Measurements from ENCODE around the gene FGF2.
A peak's percentile ranks its signal among the peaks of the same experiment; 100 is the strongest.
"Not testable (repeated sequence)": the region's sequence is repeated elsewhere in the genome, so short reads cannot be mapped to it uniquely, and the experiment has no call there.

The FGF2 gene

DNA sequence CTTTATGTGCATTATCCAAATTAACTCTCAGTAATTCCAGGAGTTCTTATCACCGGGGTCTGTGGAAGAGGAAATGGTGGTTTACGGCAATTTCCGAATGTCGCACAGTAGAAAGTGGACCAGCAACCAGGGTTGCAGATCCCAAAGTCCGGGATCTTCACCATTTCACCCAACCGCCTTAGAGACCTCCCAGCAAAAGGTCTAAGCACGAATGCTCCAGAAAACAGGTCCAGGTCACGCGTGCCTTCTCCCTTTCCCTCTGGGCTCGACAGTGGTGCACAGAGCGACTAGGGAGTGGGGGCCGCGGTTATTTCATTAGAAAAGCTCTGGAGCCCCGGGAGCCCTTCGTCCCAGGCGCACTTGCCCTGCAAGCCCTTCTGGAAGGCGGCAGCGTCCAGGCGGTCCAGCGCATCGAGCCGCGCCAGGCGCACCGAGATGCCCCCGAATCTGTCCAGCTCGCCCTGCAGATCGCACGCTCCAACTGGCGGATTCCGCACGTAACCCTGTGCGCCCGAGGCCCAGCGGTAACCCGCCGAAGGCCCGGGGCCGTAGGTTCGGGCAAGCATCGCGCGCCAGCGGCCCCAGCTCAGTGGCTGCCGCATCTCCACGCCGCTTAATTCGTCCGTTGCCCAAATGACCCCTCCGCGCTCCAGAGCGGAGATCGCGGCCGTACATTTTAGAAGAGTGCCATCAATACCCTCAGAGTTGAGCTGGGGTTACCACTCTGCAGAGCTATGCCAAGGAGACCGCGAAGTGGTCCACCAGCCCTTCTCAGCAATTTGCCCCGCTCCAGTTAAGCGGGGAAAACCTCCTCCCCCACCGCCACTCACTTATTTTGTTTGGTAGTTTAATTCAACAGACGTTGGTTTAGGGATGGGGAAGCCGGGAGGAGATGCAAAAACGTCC, 95.6 kb downstream of the FGF2 start, which contains the start of gene NUDT6:
Gene NUDT6, minus strand, starts transcription at position 627 of the 906 bp plus-strand sequence. Its CDS starts 25 bp downstream, at position 602.
- DNase-seq (ENCODE audit: low read depth in 2 of 3, low spot score in 1 of 3): peak in 2 of 3 donors; percentile 8 to 28

GRCh38 chr4:122922877-122923511, 96.4 kb downstream of the FGF2 start:
- DNase-seq (ENCODE audit: low read depth in 2 of 3, low spot score in 1 of 3): peak; percentile 77 to 84 (median 82)

- no peak for DNase-seq (ENCODE audit: low read depth in 2 of 3, low spot score in 1 of 3)
Measured at GRCh38 chr4:122928930-122929329, 102.3 kb downstream of the FGF2 start.

DNA sequence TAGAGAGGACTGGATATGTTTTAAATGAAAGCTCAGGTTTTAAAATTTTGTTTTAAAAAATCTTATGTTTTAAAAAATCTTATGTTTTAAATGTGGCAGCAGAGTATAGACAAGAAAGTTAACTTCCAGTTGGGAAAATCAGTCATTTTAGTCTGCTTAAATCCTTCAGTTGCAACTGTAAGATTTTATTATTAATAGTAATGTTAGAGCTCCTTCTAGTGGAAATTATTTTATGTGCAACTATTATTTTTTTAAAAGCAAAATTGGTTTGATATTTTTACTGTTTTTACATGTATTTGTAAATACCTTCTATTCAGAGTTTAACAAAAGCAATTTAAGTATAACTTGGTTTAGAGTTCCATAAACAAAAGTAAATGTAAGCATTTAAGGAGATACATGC, 104.2 kb downstream of the FGF2 start:
- no peak for DNase-seq (ENCODE audit: low read depth in 2 of 3, low spot score in 1 of 3)

DNA sequence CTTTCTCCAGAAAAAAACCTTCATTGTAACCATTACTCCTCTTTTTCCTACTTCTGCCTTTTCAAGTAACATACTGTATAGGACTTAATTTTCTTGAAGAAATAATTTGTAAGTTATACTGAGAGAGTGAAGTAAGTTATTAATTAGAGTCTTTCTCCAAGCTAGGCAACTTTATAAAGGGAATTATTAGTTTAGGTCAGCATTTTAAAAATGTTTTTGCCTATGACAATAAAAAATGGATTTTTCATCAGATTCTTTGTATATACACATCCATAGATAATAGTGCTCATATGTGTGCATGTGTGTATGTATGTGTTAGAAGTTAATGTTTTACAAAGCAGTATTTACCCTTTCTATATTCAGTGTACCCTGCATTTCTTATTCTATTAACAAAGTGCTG, 106.1 kb downstream of the FGF2 start:
- DNase-seq (ENCODE audit: low read depth in 2 of 3, low spot score in 1 of 3): no peak

- DNase-seq (ENCODE audit: low read depth in 2 of 3, low spot score in 1 of 3): not testable (repeated sequence)
Measured at GRCh38 chr4:122945136-122945535, 118.5 kb downstream of the FGF2 start.

DNA sequence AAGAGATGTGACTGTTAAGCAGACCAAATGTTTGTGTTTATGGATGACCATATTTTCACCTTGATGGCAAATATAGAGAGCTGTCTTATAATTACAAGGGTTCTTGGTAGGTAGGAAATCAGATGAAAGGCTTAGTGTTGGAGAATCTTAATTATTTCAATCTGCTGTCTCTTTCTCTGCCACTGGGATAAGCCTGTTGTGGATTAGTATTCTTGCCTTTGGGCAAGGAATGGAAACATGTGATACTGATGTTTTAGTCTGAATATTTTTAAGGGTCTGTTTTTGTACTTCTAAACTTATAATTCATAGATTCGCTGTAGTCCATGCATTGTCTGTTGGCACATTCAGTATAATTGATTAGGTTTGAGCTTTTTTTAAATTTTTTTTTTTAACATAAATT, 119.5 kb downstream of the FGF2 start:
- no peak for DNase-seq (ENCODE audit: low read depth in 2 of 3, low spot score in 1 of 3)
